Measurements from ENCODE around the gene SIRPB2.

Gene SIRPB2

DNA sequence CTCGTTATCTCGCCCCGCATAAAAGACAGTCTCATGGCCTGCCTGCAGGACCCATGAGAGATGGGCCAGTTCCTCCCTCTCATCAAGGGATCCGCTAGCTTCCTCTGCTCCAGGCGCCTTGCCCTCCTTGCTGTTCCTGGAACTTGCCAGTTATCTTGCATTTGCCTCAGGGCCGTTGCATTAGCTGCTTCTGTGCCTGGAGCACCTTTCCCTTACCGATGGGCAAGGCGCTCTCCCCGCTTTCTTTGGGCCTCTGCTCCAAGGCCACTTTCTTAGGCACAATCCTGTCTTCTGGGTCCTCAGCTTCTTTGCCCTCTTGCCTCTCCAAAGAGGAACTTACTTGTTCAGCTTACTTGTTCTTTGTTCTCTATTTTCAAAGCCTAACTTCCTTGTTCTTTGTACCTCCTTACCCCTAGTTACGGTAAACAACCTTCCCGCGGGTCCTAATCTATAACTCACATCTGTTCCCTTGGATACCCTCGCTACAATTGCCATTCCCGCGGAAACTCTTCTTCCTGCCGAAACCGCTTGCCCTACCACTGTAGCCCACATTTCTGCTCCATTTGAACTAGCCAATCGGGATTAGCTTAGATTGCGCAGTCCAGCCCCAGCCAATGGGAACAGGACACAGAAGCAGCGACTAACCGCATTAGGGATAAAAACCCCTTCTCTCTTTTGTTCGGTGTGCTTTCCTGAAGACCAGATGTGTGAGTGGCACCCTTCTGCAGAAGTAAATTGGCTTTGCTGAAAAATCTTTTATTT, 23.7 kb downstream of the SIRPB2 start:
- no peak for TF ChIP-seq CTCF (IDR thresholded peaks at IDR 0.05; ENCODE audit: extremely low read depth, insufficient read depth, missing control alignments)
- in situ Hi-C loops (cut with MboI; ENCODE audit: low pct_unique_long_range_greater_than_20kb, low sequenced_read_pairs, unreplicated experiment): no loop called here
- peak; percentile 30 for DNase-seq (ENCODE audit: low spot score)

GRCh38 chr20:1467082-1467354, 24.2 kb downstream of the SIRPB2 start:
- no peak for TF ChIP-seq CTCF (IDR thresholded peaks at IDR 0.05; ENCODE audit: extremely low read depth, insufficient read depth, missing control alignments)
- in situ Hi-C loops (cut with MboI; ENCODE audit: low pct_unique_long_range_greater_than_20kb, low sequenced_read_pairs, unreplicated experiment): no loop called here
- no peak for DNase-seq (ENCODE audit: low spot score)

GRCh38 chr20:1466211-1467081, 24.8 kb downstream of the SIRPB2 start, which contains the start of gene NSFL1C:
Gene NSFL1C, minus strand, starts transcription at chr20:1466849. Its CDS starts 25 bp downstream, at chr20:1466824.
- peak; percentile 98 for TF ChIP-seq CTCF (IDR thresholded peaks at IDR 0.05; ENCODE audit: extremely low read depth, insufficient read depth, missing control alignments)
- DNase-seq (ENCODE audit: low spot score): peak; percentile 96
- in situ Hi-C loops (cut with MboI; ENCODE audit: low pct_unique_long_range_greater_than_20kb, low sequenced_read_pairs, unreplicated experiment): no loop called here

- DNase-seq (ENCODE audit: low spot score): no peak
- TF ChIP-seq CTCF (IDR thresholded peaks at IDR 0.05; ENCODE audit: extremely low read depth, insufficient read depth, missing control alignments): no peak
- in situ Hi-C loops (cut with MboI; ENCODE audit: low pct_unique_long_range_greater_than_20kb, low sequenced_read_pairs, unreplicated experiment): no loop called here
Observed at GRCh38 chr20:1465470-1466210, 25.6 kb downstream of the SIRPB2 start.

DNA sequence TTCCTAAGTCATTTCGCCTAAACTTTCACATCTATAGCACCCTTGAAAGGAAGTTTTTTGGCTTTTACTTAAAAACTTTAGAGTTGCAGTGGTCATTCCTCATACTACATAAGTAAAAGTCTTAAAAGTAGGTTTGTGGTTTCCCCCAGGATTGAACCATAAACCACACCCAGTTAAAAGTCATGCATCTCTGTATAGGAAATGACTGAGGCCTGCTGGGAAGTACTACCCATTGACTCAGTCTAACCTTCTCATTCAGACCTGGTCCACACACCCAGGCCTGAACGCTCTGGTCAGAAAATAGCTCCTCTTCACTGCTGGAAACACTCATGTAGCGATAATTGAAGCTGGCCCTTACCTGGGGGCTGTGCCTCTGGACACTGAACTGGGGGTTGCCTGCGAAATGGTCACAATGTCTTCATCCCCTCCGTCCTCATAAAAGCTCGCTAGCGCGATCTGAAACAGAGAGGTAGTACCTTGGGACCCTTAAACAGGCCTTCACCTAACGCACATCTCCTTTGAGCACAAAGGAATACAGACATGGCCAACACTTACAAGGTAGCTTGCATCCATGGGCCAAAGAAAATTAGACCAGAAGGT, 27.1 kb downstream of the SIRPB2 start:
- no peak for DNase-seq (ENCODE audit: low spot score)
- in situ Hi-C loops (cut with MboI; ENCODE audit: low pct_unique_long_range_greater_than_20kb, low sequenced_read_pairs, unreplicated experiment): no loop called here
- TF ChIP-seq CTCF (IDR thresholded peaks at IDR 0.05; ENCODE audit: extremely low read depth, insufficient read depth, missing control alignments): no peak

DNA sequence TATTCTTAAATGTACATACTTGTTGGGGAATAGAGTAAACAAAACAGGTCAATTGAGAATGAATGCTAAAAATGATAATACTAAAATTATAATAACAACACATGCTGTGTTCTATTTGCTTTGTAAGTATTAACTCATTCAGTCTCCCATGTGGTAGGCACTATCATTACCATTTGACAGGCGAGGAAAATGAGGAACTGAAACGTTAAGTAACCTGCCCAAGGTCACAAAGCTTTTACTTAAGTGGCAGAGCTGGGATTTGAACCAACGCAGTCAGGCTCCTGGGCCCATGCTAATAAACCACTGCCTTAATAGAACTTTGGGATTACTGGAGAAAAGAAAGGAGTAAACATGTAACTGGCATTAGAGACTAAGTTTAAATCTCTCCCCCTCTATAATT, 28.4 kb downstream of the SIRPB2 start:
- TF ChIP-seq CTCF (IDR thresholded peaks at IDR 0.05; ENCODE audit: extremely low read depth, insufficient read depth, missing control alignments): no peak
- no peak for DNase-seq (ENCODE audit: low spot score)

More for the DNA sequence above, 28.4 kb downstream of the SIRPB2 start:
- in situ Hi-C loops (cut with MboI; ENCODE audit: low pct_unique_long_range_greater_than_20kb, low sequenced_read_pairs, unreplicated experiment): no loop called here

Data from GM13977 (cell line).